Brain microvascular endothelial cell (primary cell): ENCODE results near the gene AKAP13.

Source experiments
- DNase-seq: peaks from one replicate; pipeline ENCODE4 v3.0.0-alpha.2; 2020
- H3K27ac ChIP-seq: fragments of 250-450 bp; sonication (Bioruptor Pico); 2 replicates; pipeline ENCODE4 v1.5.1; 2020; ENCODE audit warnings: mild to moderate bottlenecking, moderate library complexity
- H3K27me3 ChIP-seq: fragments of 250-450 bp; sonication (Bioruptor Pico); replicated peaks from 2 replicates; pipeline ENCODE4 v1.5.1; 2020; ENCODE audit warnings: mild to moderate bottlenecking
- H3K36me3 ChIP-seq: fragments of 250-450 bp; sonication (Bioruptor Pico); replicated peaks from 2 replicates; pipeline ENCODE4 v1.5.1; 2020; ENCODE audit warnings: mild to moderate bottlenecking
- H3K4me3 ChIP-seq: 2 replicates; pipeline ENCODE4 v1.5.1; 2011; ENCODE audit warnings: low read depth, mild to moderate bottlenecking, control low read depth, low read length, moderate library complexity
- in situ Hi-C: cut with HindIII; loops from 2 replicates; pipeline ENCODE4 v1.10.0; 2017; ENCODE audit warnings: low sequenced_read_pairs, low pct_ligation_motif_present
- TF ChIP-seq, protein P1 (sequence below): IDR thresholded peaks from 2 replicates; pipeline ENCODE4 v1.5.1; 2011; ENCODE audit warnings: low read depth, mild to moderate bottlenecking, moderate library complexity, low read length, control low read depth, inconsistent platforms; ENCODE audit errors: missing control alignments

AKAP13 gene

GRCh38 chr15:85611361-85611760 is 231.0 kb downstream of the AKAP13 start:
- no peaks in the 10 kb centered on the region for H3K36me3 ChIP-seq
- in situ Hi-C loops: no loop called here
- H3K4me3 ChIP-seq: no peak overlapping the region
- H3K27me3 ChIP-seq: no peaks in the 10 kb centered on the region
- H3K27ac ChIP-seq: no peak overlapping the region
- no peak for DNase-seq
- TF ChIP-seq, protein P1, sequence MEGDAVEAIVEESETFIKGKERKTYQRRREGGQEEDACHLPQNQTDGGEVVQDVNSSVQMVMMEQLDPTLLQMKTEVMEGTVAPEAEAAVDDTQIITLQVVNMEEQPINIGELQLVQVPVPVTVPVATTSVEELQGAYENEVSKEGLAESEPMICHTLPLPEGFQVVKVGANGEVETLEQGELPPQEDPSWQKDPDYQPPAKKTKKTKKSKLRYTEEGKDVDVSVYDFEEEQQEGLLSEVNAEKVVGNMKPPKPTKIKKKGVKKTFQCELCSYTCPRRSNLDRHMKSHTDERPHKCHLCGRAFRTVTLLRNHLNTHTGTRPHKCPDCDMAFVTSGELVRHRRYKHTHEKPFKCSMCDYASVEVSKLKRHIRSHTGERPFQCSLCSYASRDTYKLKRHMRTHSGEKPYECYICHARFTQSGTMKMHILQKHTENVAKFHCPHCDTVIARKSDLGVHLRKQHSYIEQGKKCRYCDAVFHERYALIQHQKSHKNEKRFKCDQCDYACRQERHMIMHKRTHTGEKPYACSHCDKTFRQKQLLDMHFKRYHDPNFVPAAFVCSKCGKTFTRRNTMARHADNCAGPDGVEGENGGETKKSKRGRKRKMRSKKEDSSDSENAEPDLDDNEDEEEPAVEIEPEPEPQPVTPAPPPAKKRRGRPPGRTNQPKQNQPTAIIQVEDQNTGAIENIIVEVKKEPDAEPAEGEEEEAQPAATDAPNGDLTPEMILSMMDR: no peak

- in situ Hi-C loops: no loop called here
- H3K27ac ChIP-seq: peak overlapping the region; percentile 30
- TF ChIP-seq, protein P1: no peak
- no peak overlapping the region for H3K4me3 ChIP-seq
- no peaks in the 10 kb centered on the region for H3K36me3 ChIP-seq
- no peaks in the 10 kb centered on the region for H3K27me3 ChIP-seq
- no peak for DNase-seq
Observed at GRCh38 chr15:85614059-85614458, 233.7 kb downstream of the AKAP13 start.

DNA sequence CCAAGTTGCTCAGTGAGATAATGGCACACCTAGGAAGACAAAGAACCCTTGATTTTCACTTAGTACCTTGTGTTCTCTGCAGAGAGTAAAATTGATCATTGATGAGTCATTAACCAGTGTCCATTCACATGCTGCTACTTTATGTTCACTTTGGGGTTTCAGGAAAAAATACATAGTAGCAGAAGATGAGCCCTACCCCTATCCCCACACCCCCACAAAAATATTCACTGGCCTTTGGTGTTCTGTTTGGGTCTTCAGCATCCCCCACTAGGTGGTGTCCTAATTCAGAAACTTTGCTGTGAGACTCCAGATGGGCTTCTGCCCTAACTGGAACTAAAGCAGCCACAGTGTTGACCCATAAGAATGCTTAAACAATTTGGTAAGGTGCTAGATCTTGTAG is 235.5 kb downstream of the AKAP13 start:
- Histone ChIP-seq H3K27me3 (no peaks in the 10 kb centered on the region), H3K27ac (no peak overlapping the region), H3K36me3 (no peaks in the 10 kb centered on the region), H3K4me3 (no peak overlapping the region)
- DNase-seq: no peak
- in situ Hi-C loops: no loop called here
- TF ChIP-seq, protein P1: peak; percentile 76

DNA sequence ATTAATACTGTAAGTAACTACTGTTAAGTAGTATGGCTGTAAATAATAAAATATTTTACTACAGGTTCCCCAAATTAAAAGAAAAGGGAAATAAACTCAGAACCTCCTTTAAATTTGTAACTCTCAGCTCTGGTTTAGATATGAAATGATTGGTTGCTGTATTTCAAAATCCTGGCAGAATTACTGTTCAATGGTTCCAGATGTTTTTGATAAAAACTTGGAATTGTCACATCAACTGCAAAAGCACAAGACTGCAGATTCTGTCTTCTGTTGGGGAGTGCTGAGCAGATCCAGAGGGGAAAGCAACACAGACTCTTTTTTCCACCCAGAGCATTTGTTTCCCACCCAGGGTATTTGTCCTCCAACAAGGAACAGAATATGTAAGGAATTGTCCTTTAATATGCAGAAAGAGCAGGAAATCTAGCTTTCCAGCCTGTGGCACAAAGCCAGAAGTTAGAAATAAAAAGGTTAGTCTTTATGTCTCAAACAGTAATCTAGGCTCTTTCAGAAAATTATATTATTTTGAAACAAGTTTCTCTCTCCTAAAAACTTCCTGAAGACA is 236.2 kb downstream of the AKAP13 start:
- no peak for DNase-seq
- no peak overlapping the region for H3K27ac ChIP-seq
- no peaks in the 10 kb centered on the region for H3K36me3 ChIP-seq
- TF ChIP-seq, protein P1: no peak
- H3K27me3 ChIP-seq: no peaks in the 10 kb centered on the region
- no peak overlapping the region for H3K4me3 ChIP-seq
- in situ Hi-C loops: no loop called here

- no peak for DNase-seq
Observed at GRCh38 chr15:85618228-85618505, 237.8 kb downstream of the AKAP13 start.

DNA sequence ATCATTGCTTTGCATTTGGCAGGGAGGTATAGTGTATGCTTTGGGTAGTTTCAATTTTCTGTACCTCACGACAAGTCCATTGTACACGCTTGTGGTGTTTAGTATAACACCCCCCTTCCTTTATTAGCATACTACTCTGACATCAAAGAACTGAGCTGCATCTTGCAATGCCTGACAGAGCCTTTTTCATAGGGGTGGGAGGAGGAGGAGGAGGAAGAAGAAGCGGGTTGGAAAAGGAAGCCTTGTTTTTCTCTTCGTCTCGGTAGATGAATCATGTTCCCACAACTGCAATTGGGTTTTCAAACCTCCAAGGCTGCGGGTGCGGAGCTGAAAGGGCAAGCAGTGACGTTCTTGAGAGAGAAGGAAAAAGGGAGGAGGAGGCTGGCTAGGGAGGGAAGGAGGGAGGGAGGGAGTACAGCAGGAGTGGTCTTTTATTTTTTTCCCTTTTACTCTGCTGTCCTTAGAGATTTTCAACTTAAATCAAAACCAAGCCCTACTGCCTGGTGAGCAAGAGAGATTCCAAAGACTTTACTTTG is 238.6 kb downstream of the AKAP13 start:
- H3K36me3 ChIP-seq: no peaks in the 10 kb centered on the region
- peak; percentile 98 for DNase-seq
- TF ChIP-seq, protein P1: no peak
- no peaks in the 10 kb centered on the region for H3K27me3 ChIP-seq
- H3K4me3 ChIP-seq: peak overlapping the region; percentile 65
- peak overlapping the region; percentile 94 for H3K27ac ChIP-seq
- in situ Hi-C loops: no loop called here

More at GRCh38 chr15:85618228-85618505, 237.8 kb downstream of the AKAP13 start:
- in situ Hi-C loops: no loop called here
- no peaks in the 10 kb centered on the region for H3K36me3 ChIP-seq
- TF ChIP-seq, protein P1: no peak
- H3K4me3 ChIP-seq: no peak overlapping the region
- no peaks in the 10 kb centered on the region for H3K27me3 ChIP-seq
- peak overlapping the region; percentile 94 for H3K27ac ChIP-seq
